ENCODE results near the gene COL11A2.
"Not testable (repeated sequence)": the region's sequence is repeated elsewhere in the genome, so short reads cannot be mapped to it uniquely, and the experiment has no call there.

COL11A2 gene

DNA sequence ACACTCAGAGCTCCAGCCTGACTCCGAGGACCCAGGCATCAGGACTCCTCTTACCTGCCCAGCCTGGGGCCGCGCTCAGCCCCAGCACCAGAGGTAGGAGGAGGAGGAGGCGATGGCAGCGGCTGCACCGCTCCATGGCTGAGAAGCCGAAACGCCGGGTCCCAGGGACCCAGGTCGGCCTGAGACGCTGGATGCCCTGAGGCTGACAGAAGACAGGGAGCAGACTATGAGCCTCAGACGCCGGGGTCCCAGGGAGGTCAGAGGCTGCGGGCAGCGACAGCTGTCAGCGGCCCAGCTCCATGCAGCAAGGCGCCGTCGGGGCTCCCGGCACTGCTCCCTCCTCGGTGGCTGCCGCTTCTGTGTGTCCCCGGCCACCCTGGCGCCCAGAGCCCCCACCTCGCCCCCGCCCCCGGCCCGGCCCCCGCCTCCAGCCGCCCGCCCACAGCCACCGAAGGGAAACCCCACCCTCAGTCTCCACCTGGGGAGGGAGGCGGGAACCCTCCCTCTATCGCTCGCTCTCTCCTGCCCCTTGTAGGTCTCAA lies at the start of gene COL11A2:
Gene COL11A2, minus strand, starts transcription at position 363 of the 542 bp plus-strand sequence. Its CDS starts 227 bp downstream, at position 136.
- DNase-seq (ENCODE audit: low spot score): no peak

DNA sequence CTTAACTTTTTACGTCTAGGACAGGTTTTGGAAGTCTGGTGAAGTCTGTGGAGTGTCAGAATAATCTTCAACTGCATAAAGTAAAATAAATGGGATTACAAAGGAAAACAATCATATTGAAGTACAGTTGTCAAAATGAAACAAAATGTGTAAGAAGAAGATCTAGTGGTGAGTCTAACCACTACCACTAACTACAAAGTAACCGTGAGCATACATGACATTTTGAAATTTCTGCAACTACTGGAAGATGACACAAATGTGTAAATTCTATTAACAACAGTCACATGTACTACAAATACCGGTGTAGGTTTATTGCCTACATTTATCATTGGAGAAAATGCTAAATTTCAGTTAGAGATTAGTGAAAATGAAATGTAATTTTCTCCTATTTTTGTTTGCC lies 49.7 kb upstream of the COL11A2 start:
- peak; percentile 70 for DNase-seq (ENCODE audit: low spot score)

DNA sequence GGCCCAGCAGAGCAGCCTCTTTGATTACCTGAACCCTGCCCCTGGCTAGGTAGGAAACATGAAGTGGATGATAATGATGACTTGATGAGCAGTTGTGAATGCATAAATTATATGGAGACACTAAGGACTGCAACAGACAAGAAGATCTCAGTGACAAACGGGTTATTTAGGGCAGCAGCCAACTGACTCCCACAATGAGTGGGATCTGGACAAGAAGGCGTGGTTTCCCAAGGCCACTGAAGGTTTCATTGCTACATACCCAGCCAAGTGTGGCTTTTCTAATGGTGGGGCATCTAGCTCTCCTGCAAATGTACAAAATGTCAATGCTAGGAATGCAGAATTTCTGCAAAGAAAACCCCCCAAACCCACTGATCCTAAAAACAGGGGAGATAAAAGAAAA lies 45.5 kb upstream of the COL11A2 start:
- DNase-seq (ENCODE audit: low spot score): no peak

DNA sequence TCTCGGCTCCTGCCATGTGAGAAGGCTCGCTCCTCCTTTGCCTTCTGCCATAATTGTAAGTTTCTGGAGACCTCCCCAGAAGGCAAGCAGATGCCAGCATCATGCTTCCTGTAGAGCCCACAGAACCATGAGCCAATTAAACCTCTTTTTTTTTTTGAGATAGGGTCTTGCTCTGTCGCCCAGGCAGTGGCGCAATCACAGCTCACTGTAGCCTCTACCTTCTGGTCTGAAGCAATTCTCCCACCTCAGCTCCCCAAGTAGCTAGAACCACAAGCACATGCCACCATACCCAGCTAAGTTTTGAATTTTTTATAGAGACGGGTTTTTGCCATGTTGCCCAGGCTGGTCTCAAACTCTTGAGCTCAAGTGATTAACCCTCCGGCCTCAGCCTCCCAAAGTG lies 44.6 kb upstream of the COL11A2 start:
- DNase-seq (ENCODE audit: low spot score): no peak

DNA sequence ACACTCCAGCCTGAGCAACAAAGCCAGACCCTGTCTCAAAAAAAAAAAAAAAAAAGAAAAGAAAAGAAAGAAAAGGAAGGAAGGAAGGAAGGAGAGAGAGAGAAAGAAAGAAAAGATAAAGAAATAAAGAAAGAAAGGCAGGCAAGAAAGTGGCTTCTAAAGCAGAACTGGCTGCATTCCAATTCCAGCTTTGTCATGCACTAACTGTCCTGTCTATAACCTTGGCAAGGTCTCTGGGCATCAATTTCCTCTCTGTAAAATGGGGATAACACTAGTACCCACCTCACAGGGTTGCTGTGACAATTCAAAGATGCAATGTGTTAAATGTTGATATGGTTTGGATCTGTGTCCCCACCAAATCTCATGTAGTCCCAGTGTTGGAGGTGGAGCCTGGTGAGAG lies 44.1 kb upstream of the COL11A2 start:
- no peak for DNase-seq (ENCODE audit: low spot score)

DNA sequence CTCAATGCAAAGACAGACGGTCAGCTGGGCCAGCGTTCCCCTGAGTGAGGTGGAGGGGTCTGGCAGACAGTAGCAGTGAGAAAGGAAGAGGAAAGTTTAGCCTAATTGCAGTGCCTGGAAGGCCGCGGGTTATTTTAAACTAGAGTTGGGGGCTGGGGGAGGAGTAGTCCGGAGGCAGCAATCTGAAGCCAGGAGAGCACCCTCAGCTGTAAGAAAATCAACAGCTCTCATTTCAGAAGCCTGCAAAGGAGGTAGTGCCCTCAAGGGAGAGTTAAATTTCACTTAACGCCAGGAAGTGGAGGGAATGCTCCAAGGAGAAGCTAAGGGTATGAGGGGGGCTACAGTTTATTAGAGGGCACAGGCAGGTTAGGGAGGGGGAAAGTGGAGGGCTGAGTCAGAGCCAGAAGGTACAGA lies 43.0 kb upstream of the COL11A2 start:
- DNase-seq (ENCODE audit: low spot score): no peak

DNA sequence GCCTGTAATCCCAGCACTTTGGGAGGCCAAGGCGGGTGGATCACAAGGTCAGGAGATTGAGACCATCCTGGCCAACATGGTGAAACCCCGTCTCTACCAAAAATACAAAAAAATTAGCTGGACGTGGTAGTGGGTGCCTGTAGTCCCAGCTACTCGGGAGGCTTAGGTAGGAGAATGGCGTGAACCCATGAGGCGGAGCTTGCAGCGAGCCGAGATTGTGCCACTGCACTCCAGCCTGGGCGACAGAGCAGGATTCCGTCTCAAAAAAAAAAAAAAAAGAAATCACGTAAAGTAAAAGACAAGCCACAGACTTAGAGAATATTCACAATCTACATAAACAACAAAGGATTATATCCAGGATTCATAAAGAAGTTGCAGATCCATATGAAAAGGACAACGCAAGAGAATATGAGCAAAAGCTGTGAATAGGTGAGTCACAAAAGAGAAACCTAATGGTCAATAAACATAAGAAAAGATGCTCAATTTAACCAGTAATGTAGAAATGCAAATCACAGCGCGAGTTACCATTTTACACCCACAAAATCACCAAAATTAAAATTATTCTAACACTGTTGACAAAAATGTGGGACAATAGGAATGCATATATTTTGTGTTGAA lies 34.3 kb upstream of the COL11A2 start:
- not testable (repeated sequence) for DNase-seq (ENCODE audit: low spot score)

DNA sequence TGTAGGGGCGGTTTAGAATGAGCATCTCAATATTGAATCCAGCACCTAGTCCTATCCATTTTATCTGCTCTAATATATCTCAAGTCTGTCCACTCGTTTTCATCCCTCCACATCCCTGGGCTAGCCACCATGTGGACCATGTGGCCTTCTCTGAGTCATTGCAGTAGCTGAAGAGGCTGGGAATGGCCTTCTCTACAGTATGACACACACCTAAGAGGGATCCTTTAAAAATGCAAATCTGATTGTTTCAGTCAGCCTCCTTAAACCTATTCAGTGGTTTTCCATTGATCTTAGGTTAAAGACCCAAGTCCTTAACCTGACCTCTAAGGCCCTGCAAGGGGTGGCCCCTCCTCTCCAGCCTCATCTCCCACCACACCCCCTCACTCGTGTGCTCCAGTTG lies 25.4 kb upstream of the COL11A2 start:
- DNase-seq (ENCODE audit: low spot score): no peak

DNA sequence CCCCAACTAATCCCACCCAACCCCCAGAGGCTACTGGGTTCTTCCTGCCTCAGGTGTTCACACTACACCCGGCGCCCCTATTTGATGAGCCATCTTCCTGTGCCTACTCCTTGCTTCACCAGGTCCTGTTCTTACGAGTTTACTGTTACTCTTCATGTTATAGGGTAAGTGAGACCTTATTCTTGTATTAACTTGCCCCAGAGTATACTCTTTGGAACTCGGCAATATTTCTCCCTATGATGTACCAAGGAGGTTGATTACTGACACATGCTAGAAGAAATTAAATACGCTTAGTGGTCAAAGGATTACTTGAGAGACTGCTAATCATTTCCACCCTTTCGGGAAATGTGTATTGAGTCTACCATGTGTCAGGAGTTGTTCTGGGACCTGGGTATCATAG lies 25.0 kb upstream of the COL11A2 start:
- no peak for DNase-seq (ENCODE audit: low spot score)

DNA sequence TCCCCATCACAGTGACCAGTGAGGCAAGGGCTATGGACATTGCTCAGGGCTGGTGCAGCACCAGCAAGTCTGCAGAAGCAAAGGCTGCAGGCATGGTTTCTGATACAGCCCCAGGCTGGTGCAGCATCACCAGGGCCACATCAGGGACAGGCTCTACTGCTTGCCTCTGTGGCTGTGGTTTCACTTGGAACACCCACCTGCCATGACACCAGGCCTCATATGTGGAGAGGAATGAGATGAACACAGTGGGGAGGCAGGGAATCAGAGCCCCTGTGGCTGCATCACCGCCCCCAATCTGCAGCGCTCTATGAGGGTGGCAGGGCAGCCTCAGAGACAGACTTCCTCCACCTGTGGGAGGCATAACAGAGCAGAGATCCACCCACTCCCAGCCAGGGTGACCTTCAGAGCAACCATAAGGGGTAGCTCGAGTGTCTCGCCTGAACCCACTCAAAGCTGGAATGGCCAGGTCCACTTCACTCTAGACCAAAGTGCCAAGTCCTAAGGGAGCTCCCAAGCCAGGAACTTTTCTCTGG lies 23.9 kb upstream of the COL11A2 start:
- DNase-seq (ENCODE audit: low spot score): no peak

DNA sequence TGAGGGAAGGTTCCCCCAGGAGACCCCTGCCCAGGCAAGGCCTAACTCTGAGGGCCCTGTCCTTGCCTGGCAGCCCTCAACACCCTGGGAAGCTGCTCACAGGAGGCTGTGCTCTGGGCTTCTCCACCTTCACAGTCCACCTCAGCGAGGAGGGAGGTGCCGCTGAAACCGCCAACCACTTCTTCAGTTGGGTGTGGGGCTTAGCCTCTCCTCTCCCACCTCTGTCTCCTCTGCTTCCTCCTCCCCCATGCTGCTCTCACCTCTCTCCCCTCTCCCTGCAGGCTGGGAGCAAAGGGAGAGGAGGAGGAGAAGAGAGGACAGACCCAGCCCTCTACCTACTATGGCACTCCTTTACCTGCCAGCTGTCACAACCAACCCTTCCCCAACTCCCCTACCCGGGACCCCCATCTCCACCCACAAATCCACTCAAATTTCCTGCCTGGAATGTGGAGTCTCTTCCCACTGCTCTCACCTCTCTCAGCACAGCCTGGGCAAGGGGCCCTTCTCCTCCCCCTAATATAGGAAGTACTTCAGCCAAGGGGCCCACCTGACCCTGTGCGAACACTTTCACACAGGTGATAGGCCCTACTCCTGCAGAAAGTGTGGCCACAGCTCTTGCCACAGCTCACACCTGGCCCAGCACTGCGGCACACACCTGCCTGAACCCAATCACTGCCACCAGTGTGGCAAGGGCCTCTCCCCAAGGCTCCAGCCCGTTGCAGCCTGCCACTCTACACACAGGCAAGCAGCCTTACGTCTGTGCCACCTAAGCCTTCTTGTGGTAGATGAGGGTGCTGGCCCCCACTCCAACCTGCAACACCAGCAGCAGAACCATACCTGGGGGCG lies 23.2 kb upstream of the COL11A2 start:
- no peak for DNase-seq (ENCODE audit: low spot score)

DNA sequence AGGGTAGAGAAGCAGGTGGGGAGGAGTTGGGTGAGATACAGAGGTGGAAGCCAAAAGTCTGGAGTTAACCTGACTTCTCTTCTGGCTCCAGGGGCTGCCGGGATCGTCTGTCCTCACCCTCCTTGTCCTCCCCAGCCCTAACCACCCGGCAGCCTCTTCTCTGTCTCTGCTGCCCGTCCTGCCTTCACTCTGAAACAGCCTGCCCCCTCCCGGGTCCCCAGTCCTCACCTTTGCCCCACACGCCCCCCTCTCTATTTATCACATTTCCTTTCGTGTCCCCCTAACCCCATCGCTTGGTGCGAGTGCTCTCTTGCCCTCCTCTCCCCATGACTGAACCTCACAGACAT lies 21.7 kb upstream of the COL11A2 start:
- DNase-seq (ENCODE audit: low spot score): no peak

DNA sequence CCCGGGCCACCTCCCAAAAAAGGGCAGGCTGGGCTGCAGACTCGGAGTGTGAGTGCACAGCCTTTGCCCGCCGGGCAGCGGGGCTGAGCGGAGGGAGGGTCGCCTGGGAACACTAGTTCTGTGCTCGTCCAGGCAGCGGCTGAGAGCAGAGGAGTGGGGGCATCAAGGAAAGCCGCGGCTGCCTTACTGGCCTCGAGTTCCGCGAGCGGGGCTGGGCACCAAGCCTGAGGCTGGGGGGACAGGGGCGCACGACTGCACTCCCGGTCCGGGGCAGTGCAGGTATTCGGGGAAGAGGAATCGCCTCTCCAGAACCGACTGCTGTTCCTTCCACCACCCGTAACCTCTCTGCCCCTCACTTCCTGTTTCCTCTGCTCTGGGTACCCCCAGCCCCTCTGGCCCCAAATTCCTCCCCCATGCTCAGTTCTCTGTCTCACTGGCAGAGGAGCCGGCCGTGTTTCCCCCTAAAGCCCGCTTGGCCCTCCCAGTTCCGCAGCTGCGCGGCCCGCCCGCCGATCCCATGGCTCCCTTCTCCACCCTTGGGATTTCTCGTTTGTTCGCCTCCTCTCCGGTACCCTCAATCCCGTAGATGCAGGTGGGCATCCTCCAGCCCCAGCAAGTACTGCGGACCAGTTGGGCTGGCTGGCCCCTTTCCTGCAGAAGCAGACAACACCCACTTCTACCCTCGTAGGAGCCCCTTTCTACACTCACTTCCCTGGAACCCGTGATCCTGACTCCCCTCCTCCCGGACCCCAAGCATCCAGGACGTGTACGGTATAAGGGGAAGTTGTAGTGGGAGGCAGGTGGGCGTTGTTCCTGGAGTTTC lies 21.1 kb upstream of the COL11A2 start:
- no peak for DNase-seq (ENCODE audit: low spot score)

DNA sequence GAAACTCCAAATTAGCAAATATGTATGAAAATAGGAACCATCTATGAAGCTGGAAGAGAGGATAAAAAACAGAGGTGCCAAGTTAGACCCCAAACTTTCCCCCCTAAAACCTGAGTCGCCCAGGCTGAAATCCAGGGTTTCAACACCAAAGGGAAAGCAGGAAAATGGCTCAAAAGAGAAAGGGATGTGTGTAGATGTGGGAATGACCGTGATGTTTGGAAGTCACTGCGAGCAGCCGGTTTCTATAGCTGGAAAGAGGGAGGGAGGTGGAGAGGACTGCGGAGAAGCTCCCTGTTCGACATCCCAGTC lies 20.5 kb upstream of the COL11A2 start:
- DNase-seq (ENCODE audit: low spot score): no peak

DNA sequence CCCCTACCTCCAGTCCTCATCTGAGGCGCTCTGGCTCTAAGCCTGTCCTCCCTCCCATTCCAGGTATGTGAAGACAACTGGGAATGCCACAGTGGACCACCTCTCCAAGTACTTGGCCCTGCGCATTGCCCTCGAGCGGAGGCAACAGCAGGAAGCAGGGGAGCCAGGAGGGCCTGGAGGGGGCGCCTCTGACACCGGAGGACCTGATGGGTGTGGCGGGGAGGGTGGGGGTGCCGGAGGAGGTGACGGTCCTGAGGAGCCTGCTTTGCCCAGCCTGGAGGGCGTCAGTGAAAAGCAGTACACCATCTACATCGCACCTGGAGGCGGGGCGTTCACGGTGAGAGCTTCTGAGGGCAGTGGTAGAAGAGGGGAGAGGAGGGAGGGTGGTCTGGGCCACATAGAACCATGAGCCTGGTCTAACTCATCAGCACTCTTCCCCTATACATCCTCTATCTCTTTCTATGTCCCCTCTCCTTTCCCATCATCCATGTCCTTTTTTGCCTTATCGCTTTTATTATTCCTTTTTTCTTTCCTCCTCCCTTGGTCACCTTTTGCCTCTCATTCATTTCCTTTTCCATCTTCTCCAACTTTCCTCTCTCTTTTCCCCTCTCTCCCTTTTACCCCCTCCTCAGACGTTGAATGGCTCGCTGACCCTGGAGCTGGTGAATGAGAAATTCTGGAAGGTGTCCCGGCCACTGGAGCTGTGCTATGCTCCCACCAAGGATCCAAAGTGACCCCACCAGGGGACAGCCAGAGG lies 19.6 kb upstream of the COL11A2 start:
- no peak for DNase-seq (ENCODE audit: low spot score)

DNA sequence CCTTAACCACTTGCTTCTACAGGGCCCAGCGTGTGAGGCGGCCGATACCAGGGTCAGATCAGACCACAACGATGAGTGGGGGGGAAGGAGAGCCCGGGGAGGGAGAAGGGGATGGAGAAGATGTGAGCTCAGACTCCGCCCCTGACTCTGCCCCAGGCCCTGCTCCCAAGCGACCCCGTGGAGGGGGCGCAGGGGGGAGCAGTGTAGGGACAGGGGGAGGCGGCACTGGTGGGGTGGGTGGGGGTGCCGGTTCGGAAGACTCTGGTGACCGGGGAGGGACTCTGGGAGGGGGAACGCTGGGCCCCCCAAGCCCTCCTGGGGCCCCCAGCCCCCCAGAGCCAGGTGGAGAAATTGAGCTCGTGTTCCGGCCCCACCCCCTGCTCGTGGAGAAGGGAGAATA lies 18.9 kb upstream of the COL11A2 start:
- DNase-seq (ENCODE audit: low spot score): no peak

DNA sequence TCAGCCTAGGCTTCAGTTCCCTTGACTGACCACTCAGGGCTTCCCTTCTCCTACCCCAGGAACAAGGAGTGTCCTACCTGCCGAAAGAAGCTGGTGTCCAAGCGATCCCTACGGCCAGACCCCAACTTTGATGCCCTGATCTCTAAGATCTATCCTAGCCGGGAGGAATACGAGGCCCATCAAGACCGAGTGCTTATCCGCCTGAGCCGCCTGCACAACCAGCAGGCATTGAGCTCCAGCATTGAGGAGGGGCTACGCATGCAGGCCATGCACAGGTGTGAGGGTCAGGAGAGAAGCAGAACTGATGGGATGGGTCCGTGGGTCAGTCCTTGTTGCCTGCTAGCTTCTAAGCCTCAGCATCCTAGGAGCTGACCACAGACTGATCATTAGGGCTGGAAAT lies 17.6 kb upstream of the COL11A2 start:
- no peak for DNase-seq (ENCODE audit: low spot score)

DNA sequence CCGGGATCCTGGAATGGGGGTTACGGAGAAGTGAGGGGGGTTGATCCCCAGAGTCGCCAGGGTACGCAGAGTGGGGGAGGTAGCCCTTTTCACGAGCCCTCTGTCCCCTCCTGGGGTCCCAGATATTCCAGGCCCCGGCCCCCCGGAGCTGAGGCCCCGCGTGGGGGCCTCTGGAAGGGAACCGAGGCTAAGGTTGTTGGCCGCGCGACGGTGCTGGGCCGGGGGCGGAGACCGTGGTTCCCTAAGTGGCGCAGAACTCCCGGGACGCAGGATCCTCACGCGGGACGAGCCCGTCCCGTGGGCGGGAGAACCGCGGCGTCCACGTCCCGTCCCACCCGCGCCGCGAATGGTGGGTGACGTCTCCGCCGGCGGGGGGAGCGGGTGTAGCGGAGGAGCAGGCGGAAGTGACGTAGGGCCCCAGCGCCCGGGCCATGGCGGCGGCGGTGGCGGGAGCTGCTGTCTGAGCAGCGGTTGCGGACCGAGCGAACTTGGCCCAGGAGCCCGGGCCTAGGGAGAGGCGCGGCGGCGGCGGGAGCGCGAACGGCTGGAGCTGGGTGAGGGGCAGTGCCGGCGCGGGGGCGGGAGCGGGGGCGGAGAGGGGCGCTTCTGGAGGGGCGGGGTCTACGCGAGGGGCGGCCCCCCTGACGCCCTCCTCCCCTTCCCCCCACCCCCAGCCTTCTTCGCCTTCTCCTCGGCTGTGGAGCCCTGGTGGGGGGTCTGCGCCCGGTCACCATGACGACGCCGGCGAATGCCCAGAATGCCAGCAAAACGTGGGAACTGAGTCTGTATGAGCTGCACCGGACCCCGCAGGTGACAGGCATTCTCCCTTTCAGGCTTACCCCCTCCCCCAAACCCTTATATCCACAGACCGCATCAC lies 16.1 kb upstream of the COL11A2 start, which contains the start of gene RING1:
Gene RING1, plus strand, starts transcription at position 410 of the 877 bp plus-strand sequence. Its CDS starts 323 bp downstream, at position 733.
- peak; percentile 82 for DNase-seq (ENCODE audit: low spot score)

DNA sequence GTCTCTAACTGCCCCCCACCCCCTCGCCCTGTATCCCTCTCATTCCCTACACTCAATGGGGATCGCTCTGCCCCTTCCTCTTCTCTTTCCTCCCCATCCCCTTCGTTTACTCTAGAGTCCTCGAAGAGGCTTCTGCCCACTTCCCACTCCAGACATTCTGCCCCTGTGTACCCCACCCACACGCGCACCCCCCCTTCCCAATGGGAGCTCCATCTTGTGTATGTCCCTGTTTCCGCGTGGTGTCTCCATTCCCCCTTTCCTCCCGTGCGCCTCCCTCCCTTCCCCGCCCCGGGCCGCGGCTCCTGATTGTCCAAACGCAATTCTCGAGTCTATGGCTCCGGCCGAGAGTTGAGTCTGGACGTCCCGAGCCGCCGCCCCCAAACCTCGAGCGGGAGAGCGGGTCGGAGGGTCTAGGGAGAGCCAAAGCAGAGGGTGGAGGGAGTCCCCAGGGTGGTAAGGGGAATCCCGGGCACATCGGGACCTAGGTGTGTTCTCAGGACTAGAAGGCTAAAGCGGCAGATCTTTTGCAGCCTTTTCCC lies 15.4 kb upstream of the COL11A2 start:
- no peak for DNase-seq (ENCODE audit: low spot score)

DNA sequence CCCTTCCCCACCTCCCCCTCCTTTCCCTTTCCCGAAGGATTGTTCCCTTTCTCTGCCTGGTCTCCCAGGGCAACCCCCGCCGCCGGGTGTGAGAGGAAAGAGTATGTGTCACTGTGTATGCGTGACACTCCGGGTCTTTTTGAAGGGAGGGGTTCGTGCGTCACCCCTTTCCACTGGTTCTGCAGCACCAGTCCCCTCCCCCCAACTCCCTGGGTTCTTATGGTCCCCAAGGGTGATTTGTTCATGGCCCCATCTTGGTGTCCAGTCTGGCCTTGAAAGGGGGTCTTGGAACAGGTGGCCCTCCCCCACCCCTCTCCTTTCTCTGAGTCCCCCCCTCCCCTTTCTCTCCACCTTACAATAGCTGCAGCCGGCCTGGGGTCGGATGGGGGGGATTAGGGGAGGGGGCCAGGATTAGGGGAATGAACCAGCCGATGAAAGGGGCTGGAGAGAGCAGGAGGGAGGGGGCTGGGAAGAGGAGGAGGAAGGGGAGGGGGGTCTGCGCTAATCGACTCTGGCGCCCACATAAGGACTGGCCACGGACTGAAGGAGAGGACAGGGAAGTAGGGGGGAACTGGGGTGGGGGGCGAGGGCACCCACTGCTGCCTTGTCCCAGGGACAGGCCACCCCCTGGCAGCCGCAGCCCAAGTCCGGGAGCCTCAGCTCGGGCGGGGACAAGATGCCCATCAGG lies 14.7 kb upstream of the COL11A2 start:
- no peak for DNase-seq (ENCODE audit: low spot score)
